ENCODE measurements around the gene BMP6.

GRCh38 chr6:7726416-7727085, 652 bp downstream of the BMP6 start:
- TF ChIP-seq CTCF (IDR thresholded peaks at IDR 0.05) (no peak), EZH2 (IDR thresholded peaks at IDR 0.05) (peak; percentile 72), EZH2phosphoT487 (IDR thresholded peaks at IDR 0.05) (peak; percentile 59)
